ENCODE measurements around the gene NAT8L. TPM values are rescaled to one million over a fixed set of nuclear protein-coding genes. Genes with fewer than 3 reads are reported as not detected.

NAT8L gene
- total RNA-seq, 1 experiment from 2014 or later: 16.6 TPM

DNA sequence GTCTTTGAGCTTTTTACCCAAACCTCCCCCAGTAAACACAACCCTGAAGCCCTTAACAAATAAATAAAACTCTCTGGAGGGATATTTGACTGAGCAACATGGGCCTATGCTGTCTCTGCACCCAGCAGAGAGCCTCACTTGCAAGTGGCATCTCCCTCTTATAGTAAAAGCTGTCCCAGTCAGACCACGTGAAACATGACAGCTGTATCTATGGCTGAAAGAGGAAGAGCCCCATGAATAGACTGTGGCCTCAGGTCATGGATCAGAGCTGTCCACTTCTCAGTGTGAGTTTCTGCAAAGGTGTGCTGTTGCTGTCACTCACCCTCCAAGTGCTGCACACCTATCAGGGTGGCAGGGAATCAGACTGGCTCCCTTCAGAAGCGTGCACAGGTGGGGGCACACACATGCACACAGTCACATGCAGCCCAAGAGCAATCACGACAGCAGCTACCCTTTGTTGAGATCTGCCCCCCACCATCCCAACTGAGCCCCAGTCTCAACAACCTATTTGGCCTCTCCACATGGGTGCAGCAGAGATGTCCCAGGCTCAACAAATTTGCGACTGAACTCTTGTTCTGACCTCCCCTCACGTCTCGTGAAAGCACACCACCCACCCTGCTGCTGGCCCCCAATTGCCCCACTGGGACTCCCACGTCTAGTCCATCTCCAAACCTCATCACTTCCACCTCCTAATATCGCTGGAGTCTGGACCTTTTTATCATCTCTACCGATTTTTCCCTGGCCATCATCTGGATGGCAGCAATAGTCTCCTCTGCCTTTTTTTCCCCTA is 45.6 kb downstream of the NAT8L start:
- Histone ChIP-seq H3K4me3 (ENCODE audit: low read depth in 2 of 2, low read length in 2 of 2) (no peak overlapping the region), H3K27ac (ENCODE audit: low read length) (no peak overlapping the region), H3K9me3 (ENCODE audit: control insufficient read depth, insufficient read depth, low read depth, low read length) (no peaks in the 10 kb centered on the region), H3K36me3 (ENCODE audit: control insufficient read depth, insufficient read depth, low read length) (no peaks in the 10 kb centered on the region), H3K27me3 (ENCODE audit: control insufficient read depth, insufficient read depth, low read length) (no peaks in the 10 kb centered on the region), H3K4me1 (ENCODE audit: control insufficient read depth, insufficient read depth, low read length) (no peaks in the 10 kb centered on the region)
- ATAC-seq: no peak
- ChIA-PET POLR2A (no interaction called here), CTCF (no interaction called here)
- BruUV-seq (replicated peaks): no TSS peak
- TF ChIP-seq SIN3A (IDR thresholded peaks at IDR 0.05; ENCODE audit: borderline replicate concordance, insufficient read depth, low read depth, low read length) (no peak), POLR2AphosphoS5 (IDR thresholded peaks at IDR 0.05; ENCODE audit: low read depth, low read length) (no peak), TCF7L2 (IDR thresholded peaks at IDR 0.05; ENCODE audit: low read depth, low read length) (no peak)
- TF ChIP-seq, protein P1, sequence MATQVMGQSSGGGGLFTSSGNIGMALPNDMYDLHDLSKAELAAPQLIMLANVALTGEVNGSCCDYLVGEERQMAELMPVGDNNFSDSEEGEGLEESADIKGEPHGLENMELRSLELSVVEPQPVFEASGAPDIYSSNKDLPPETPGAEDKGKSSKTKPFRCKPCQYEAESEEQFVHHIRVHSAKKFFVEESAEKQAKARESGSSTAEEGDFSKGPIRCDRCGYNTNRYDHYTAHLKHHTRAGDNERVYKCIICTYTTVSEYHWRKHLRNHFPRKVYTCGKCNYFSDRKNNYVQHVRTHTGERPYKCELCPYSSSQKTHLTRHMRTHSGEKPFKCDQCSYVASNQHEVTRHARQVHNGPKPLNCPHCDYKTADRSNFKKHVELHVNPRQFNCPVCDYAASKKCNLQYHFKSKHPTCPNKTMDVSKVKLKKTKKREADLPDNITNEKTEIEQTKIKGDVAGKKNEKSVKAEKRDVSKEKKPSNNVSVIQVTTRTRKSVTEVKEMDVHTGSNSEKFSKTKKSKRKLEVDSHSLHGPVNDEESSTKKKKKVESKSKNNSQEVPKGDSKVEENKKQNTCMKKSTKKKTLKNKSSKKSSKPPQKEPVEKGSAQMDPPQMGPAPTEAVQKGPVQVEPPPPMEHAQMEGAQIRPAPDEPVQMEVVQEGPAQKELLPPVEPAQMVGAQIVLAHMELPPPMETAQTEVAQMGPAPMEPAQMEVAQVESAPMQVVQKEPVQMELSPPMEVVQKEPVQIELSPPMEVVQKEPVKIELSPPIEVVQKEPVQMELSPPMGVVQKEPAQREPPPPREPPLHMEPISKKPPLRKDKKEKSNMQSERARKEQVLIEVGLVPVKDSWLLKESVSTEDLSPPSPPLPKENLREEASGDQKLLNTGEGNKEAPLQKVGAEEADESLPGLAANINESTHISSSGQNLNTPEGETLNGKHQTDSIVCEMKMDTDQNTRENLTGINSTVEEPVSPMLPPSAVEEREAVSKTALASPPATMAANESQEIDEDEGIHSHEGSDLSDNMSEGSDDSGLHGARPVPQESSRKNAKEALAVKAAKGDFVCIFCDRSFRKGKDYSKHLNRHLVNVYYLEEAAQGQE (IDR thresholded peaks at IDR 0.05; ENCODE audit: insufficient read depth in 1 of 2, low read depth in 2 of 2, low read length in 1 of 2): no peak
- TF ChIP-seq, protein P2, sequence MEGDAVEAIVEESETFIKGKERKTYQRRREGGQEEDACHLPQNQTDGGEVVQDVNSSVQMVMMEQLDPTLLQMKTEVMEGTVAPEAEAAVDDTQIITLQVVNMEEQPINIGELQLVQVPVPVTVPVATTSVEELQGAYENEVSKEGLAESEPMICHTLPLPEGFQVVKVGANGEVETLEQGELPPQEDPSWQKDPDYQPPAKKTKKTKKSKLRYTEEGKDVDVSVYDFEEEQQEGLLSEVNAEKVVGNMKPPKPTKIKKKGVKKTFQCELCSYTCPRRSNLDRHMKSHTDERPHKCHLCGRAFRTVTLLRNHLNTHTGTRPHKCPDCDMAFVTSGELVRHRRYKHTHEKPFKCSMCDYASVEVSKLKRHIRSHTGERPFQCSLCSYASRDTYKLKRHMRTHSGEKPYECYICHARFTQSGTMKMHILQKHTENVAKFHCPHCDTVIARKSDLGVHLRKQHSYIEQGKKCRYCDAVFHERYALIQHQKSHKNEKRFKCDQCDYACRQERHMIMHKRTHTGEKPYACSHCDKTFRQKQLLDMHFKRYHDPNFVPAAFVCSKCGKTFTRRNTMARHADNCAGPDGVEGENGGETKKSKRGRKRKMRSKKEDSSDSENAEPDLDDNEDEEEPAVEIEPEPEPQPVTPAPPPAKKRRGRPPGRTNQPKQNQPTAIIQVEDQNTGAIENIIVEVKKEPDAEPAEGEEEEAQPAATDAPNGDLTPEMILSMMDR (IDR thresholded peaks at IDR 0.05): no peak
- no peak for DNase-seq (ENCODE audit: low read depth, low spot score)
- in situ Hi-C loops (cut with HindIII; ENCODE audit: low pct_unique_long_range_greater_than_20kb, low sequenced_read_pairs): no loop called here
- intact Hi-C loops (cut with micrococcal nuclease; ENCODE audit: unreplicated experiment): no loop called here

DNA sequence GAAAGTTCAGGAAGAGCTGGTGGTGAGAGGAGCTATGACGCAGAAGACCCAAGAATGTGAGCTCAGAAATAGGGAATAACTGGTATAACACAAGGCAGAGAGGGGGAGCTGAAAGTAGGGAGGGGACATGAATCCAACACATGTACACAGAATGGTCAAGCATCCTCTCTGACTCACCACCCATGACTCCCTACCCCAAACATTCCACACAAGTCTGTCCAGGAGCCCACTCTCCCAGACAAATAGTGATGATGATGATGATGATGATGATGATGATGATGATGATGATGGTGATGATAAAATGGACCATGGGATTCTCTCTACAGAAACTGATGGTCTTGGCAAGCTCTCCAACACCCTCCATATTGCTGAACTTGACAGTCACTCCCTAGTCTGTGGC is 46.4 kb downstream of the NAT8L start:
- ChIA-PET POLR2A (no interaction called here), CTCF (no interaction called here)
- Histone ChIP-seq H3K4me3 (ENCODE audit: low read depth in 2 of 2, low read length in 2 of 2) (no peak overlapping the region), H3K4me1 (ENCODE audit: control insufficient read depth, insufficient read depth, low read length) (no peaks in the 10 kb centered on the region), H3K36me3 (ENCODE audit: control insufficient read depth, insufficient read depth, low read length) (no peaks in the 10 kb centered on the region), H3K27me3 (ENCODE audit: control insufficient read depth, insufficient read depth, low read length) (no peaks in the 10 kb centered on the region), H3K27ac (ENCODE audit: low read length) (no peak overlapping the region), H3K9me3 (ENCODE audit: control insufficient read depth, insufficient read depth, low read depth, low read length) (no peaks in the 10 kb centered on the region)
- no peak for TF ChIP-seq POLR2AphosphoS5 (IDR thresholded peaks at IDR 0.05; ENCODE audit: low read depth, low read length)
- TF ChIP-seq TCF7L2 (IDR thresholded peaks at IDR 0.05; ENCODE audit: low read depth, low read length): no peak
- no peak for TF ChIP-seq SIN3A (IDR thresholded peaks at IDR 0.05; ENCODE audit: borderline replicate concordance, insufficient read depth, low read depth, low read length)
- TF ChIP-seq, protein P2 (IDR thresholded peaks at IDR 0.05): no peak
- TF ChIP-seq, protein P1 (IDR thresholded peaks at IDR 0.05; ENCODE audit: insufficient read depth in 1 of 2, low read depth in 2 of 2, low read length in 1 of 2): no peak
- intact Hi-C loops (cut with micrococcal nuclease; ENCODE audit: unreplicated experiment): no loop called here
- ATAC-seq (no peak), DNase-seq (ENCODE audit: low read depth, low spot score) (no peak)
- in situ Hi-C loops (cut with HindIII; ENCODE audit: low pct_unique_long_range_greater_than_20kb, low sequenced_read_pairs): no loop called here
- BruUV-seq (replicated peaks): no TSS peak

All from Panc1 (cell line).